Natural killer cell (primary cell): Measurements from ENCODE around the gene GTF2A1. TPM values are rescaled to one million over a fixed set of nuclear protein-coding genes. Genes with fewer than 3 reads are reported as not detected.

Source experiments
- ATAC-seq, 3 donors: fragments of 150-1000 bp in 2 of 3; fragments of 200-7000 bp in 1 of 3; cut with Tn5 transposase; 1 replicate in 1 of 3; 2 replicates in 2 of 3; pipeline ENCODE4 v1.10.0; 2021; ENCODE audit warnings: mild to moderate bottlenecking in 2 of 3, moderate library complexity in 2 of 3
- DNase-seq, 2 donors: peaks; one replicate each; pipeline versions ENCODE4 v3.0.0 to v3.0.0-alpha.2; 2013 to 2021; ENCODE audit warnings: mixed read lengths in 1 of 2
- H3K27ac ChIP-seq: one replicate; pipeline ENCODE4 v1.5.1; 2013; ENCODE audit warnings: mild to moderate bottlenecking, low read length
- H3K27me3 ChIP-seq: one replicate; pipeline ENCODE4 v1.6.1; 2013; ENCODE audit warnings: low read length; ENCODE audit not compliant: control insufficient read depth, insufficient read depth
- H3K36me3 ChIP-seq: one replicate; pipeline ENCODE4 v1.6.1; 2013; ENCODE audit warnings: low read length; ENCODE audit not compliant: control insufficient read depth, insufficient read depth
- H3K4me1 ChIP-seq: one replicate; pipeline ENCODE4 v1.6.1; 2013; ENCODE audit warnings: low read length; ENCODE audit not compliant: control insufficient read depth, insufficient read depth
- H3K4me3 ChIP-seq: one replicate; pipeline ENCODE4 v1.5.1; 2013; ENCODE audit warnings: low read length
- H3K9me3 ChIP-seq: one replicate; pipeline ENCODE4 v1.6.1; 2013; ENCODE audit warnings: low read length; ENCODE audit not compliant: control insufficient read depth, insufficient read depth
- H3K27ac Mint-ChIP-seq, 2 donors: one replicate each; pipeline ENCODE4 v1.8.0; 2022; ENCODE audit warnings: mild to moderate bottlenecking in 2 of 2, mixed read lengths in 2 of 2, moderate library complexity in 1 of 2
- H3K27me3 Mint-ChIP-seq, 2 donors: one replicate each; pipeline ENCODE4 v1.8.0; 2022; ENCODE audit warnings: low read depth in 2 of 2, mixed read lengths in 2 of 2
- H3K36me3 Mint-ChIP-seq: one replicate; pipeline ENCODE4 v1.8.0; 2022; ENCODE audit warnings: mixed read lengths
- H3K4me1 Mint-ChIP-seq, 2 donors: one replicate each; pipeline ENCODE4 v1.8.0; 2022; ENCODE audit warnings: mixed read lengths in 2 of 2
- H3K4me3 Mint-ChIP-seq: one replicate; pipeline ENCODE4 v1.8.0; 2022; ENCODE audit warnings: mild to moderate bottlenecking, moderate library complexity, mixed read lengths
- H3K9me3 Mint-ChIP-seq, 2 donors: one replicate each; pipeline ENCODE4 v1.8.0; 2022; ENCODE audit warnings: mixed read lengths in 2 of 2
- CTCF ChIP-seq: fragments of 200-600 bp; IDR thresholded peaks from one replicate; pipeline ENCODE4 v1.8.0; 2022; ENCODE audit warnings: antibody characterized with exemption
- WGBS: methylation state at CpG from one replicate; pipeline ENCODE4 v1.1.7; 2013; ENCODE audit warnings: missing lambda C conversion rate; ENCODE audit not compliant: insufficient coverage; 5-methylcytosine and 5-hydroxymethylcytosine counted together
- intact Hi-C: fragments of 100-400 bp; cut with micrococcal nuclease; formaldehyde crosslinking; loops from one replicate; pipeline ENCODE4 v1.14.2; 2022
- total RNA-seq, 4 donors: library from RNA; stranded (reverse); fragments of 120-200 nt in 1 of 4; gene quantifications; one replicate each; pipeline versions ENCODE4 v1.2.3 to v1.2.4, GENCODE V29; 2013 to 2022

Gene GTF2A1
- total RNA-seq, 3 donors from 2014 or later (not counting 1 experiment from before 2014, with no cell fraction given), result 24.5 to 32.7 (median 28.6) TPM

GRCh38 chr14:81200054-81200453 lies 20.7 kb downstream of the GTF2A1 start:
- H3K9me3 Mint-ChIP-seq, result no peaks in the 10 kb centered on the region
- H3K27ac Mint-ChIP-seq, result peak overlapping the region; percentile 85 to 88
- DNase-seq, result peak in 1 of 2 donors; percentile 23
- ATAC-seq, result peak in 2 of 3 donors; percentile 68 to 79
- H3K4me3 Mint-ChIP-seq, result no peak overlapping the region
- intact Hi-C loops, result no loop called here
- H3K36me3 ChIP-seq, result peaks cover 58% of the 10 kb centered on the region
- H3K9me3 ChIP-seq, result no peaks in the 10 kb centered on the region
- H3K36me3 Mint-ChIP-seq, result peaks cover 11% of the 10 kb centered on the region
- no peaks in the 10 kb centered on the region for H3K27me3 Mint-ChIP-seq
- H3K4me1 ChIP-seq, result peaks cover 4% of the 10 kb centered on the region
- H3K27ac ChIP-seq, result peak overlapping the region; percentile 47
- no peak for TF ChIP-seq CTCF
- H3K4me3 ChIP-seq, result no peak overlapping the region
- WGBS, result 12% methylated on average over 4 of the region's 6 CpGs
- peaks cover 11 to 22% of the 10 kb centered on the region in 2 donors for H3K4me1 Mint-ChIP-seq
- no peaks in the 10 kb centered on the region for H3K27me3 ChIP-seq

- H3K9me3 ChIP-seq, result no peaks in the 10 kb centered on the region
- TF ChIP-seq CTCF, result no peak
- peaks cover 4% of the 10 kb centered on the region for H3K4me1 ChIP-seq
- H3K4me1 Mint-ChIP-seq, result peaks cover 11 to 16% of the 10 kb centered on the region in 2 donors
- 97% methylated on average over 3 of the region's 3 CpGs for WGBS
- H3K36me3 ChIP-seq, result peaks cover 66% of the 10 kb centered on the region
- H3K4me3 ChIP-seq, result no peak overlapping the region
- ATAC-seq (no peak), DNase-seq (no peak)
- peaks cover 11% of the 10 kb centered on the region for H3K36me3 Mint-ChIP-seq
- H3K27ac ChIP-seq, result no peak overlapping the region
- no peaks in the 10 kb centered on the region for H3K27me3 ChIP-seq
- no peaks in the 10 kb centered on the region for H3K9me3 Mint-ChIP-seq
- peak overlapping the region in 1 of 2 donors; percentile 85 for H3K27ac Mint-ChIP-seq
- no peaks in the 10 kb centered on the region for H3K27me3 Mint-ChIP-seq
- no peak overlapping the region for H3K4me3 Mint-ChIP-seq
- intact Hi-C loops, result no loop called here
Measured at GRCh38 chr14:81199084-81199483, 21.7 kb downstream of the GTF2A1 start.

GRCh38 chr14:81198651-81199050 lies 22.1 kb downstream of the GTF2A1 start:
- Histone ChIP-seq H3K4me3 (no peak overlapping the region), H3K4me1 (peaks cover 4% of the 10 kb centered on the region), H3K9me3 (no peaks in the 10 kb centered on the region), H3K36me3 (peaks cover 66% of the 10 kb centered on the region), H3K27ac (no peak overlapping the region), H3K27me3 (no peaks in the 10 kb centered on the region)
- peaks cover 8 to 12% of the 10 kb centered on the region in 2 donors for H3K4me1 Mint-ChIP-seq
- no peaks in the 10 kb centered on the region for H3K27me3 Mint-ChIP-seq
- TF ChIP-seq CTCF, result no peak
- no peak overlapping the region for H3K4me3 Mint-ChIP-seq
- DNase-seq (no peak), ATAC-seq (no peak)
- H3K9me3 Mint-ChIP-seq, result no peaks in the 10 kb centered on the region
- peaks cover 11% of the 10 kb centered on the region for H3K36me3 Mint-ChIP-seq
- intact Hi-C loops, result no loop called here
- no CpG with 5 or more reads among the region's 2 CpGs for WGBS
- H3K27ac Mint-ChIP-seq, result peak overlapping the region in 1 of 2 donors; percentile 85
